ENCODE data around the gene ENTPD8.
"Not testable (repeated sequence)": the region's sequence is repeated elsewhere in the genome, so short reads cannot be mapped to it uniquely, and the experiment has no call there.

Gene ENTPD8

DNA sequence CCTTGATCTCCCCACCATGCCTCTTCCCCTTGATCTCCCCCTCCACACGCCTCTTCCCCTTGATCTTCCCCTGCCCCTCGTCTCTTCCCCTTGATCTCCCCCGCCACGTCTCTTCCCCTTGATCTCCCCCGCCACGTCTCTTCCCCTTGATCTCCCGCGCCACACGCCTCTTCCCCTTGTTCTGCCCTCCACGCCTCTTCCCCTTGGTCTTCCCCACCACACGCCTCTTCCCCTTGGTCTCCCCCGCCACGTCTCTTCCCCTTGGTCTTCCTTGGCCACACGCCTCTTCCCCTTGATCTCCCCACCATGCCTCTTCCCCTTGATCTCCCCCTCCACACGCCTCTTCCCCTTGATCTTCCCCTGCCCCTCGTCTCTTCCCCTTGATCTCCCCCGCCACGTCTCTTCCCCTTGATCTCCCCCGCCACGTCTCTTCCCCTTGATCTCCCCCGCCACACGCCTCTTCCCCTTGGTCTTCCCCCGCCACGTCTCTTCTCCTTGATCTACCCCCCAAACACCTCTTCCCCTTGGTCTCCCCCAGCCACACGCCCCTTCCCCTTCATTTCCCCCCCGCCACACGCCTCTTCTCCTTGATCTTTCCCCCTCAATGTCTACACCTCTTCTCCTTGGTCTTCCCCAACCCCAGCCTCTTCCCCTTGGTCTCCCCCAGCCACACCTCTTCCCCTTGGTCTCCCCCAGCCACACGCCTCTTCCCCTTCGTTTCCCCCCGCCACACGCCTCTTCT is 10.3 kb upstream of the ENTPD8 start:
- in situ Hi-C loops (cut with MboI; ENCODE audit: low pct_unique_long_range_greater_than_20kb, low sequenced_read_pairs); DNase-seq: not testable (repeated sequence)

DNA sequence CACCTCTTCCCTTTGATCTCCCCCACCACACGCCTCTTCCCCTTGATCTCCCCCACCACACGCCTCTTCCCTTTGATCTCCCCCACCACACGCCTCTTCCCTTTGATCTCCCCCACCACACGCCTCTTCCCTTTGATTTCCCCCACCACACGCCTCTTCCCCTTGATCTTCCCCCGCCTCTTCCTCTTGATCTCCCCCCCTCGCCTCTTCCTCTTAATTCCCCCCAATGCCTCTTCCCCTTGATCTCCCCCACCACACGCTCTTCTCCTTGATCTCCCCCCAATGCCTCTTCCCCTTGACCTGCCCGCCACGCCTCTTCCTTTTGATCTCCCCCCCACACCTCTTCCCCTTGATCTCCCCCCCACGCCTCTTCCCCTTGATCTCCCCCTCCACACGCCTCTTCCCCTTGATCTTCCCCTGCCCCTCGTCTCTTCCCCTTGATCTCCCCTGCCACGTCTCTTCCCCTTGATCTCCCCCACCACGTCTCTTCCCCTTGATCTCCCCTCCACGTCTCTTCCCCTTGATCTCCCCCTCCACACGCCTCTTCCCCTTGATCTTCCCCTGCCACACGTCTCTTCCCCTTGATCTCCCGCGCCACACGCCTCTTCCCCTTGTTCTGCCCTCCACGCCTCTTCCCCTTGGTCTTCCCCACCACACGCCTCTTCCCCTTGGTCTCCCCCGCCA is 9.5 kb upstream of the ENTPD8 start:
- DNase-seq; in situ Hi-C loops (cut with MboI; ENCODE audit: low pct_unique_long_range_greater_than_20kb, low sequenced_read_pairs): not testable (repeated sequence)

DNA sequence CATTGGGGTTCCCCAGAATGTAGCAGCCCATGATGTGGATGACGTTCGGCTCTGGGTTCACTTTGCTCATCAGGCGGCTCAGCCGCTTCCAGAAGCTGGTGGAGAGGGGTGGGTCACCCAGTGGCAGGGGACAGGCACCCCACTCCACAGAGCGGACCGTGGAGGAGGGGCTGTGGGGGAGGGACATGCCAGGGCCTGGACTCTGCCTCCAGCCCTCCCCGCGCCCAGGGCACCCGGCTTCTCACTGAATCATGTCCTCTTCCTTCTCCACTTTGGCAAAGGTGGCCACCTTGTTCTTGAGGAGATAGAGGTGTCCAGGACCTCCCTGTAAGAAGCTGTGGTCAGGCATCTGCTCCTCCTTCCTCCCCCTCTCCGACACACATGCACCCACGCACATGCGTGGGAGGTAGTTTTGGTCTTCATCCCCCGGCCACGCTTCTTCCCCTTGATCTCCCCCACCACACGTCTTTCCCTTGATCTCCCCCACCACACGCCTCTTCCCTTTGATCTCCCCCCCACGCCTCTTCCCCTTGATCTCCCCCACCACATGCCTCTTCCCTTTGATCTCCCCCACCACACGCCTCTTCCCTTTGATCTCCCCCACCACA is 8.9 kb upstream of the ENTPD8 start:
- in situ Hi-C loops (cut with MboI; ENCODE audit: low pct_unique_long_range_greater_than_20kb, low sequenced_read_pairs): no loop called here
- DNase-seq: peak; percentile 51

DNA sequence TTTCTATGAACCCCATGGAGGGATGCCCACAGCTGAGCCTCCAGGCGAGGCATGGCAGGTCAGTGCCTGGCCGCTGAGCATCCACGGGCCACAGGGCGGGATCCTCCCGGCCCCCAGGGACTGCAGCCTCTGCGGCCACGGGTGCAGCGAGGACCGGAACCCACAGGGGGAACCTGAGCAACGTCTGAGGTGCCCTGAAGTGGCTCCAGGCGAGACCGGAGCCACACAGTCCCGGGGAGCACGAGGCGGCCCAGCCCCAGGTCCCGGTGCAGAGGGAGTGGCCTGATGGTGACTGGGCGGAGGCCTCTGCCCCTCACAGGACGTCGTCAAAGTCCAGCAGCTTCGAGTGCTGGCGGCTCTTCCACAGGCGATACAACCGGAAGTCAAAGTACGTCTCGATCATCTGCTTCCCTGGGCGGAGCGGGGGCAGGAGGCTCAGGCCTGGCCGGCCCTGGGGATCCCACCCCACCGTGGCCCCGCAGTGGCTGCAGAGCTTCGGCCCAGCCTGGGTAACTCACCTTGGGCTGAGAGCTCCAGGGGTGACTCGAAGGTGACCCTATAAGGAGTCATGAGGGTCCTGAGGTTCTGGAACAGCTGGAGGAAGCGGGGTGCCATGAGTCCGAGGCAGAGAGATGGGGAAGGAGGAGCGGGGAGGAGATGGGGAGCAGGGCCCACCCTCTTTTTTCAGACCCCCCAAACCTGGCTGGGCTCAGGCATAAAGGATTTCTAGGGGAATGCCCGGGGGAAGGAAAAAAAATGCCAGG is 8.1 kb upstream of the ENTPD8 start:
- no peak for DNase-seq
- in situ Hi-C loops (cut with MboI; ENCODE audit: low pct_unique_long_range_greater_than_20kb, low sequenced_read_pairs): no loop called here

DNA sequence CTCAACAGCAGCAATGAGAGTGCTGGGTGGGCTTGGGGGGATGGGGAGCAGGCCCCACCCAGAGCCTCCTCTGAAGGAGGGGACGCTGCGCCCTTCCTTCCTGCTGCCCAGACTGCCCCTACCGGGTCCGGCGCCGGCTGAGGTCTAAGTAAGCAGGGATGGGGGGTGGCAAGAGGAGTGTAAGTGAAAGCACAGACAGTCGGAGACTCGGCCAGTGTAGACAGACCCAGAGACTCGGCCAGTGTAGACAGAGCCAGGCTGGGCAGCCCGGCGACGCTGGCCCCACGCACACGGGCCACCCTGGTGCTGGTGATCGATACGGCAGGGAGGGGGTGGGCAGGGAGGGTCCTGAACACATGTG is 7.4 kb upstream of the ENTPD8 start:
- in situ Hi-C loops (cut with MboI; ENCODE audit: low pct_unique_long_range_greater_than_20kb, low sequenced_read_pairs): no loop called here
- DNase-seq: no peak

DNA sequence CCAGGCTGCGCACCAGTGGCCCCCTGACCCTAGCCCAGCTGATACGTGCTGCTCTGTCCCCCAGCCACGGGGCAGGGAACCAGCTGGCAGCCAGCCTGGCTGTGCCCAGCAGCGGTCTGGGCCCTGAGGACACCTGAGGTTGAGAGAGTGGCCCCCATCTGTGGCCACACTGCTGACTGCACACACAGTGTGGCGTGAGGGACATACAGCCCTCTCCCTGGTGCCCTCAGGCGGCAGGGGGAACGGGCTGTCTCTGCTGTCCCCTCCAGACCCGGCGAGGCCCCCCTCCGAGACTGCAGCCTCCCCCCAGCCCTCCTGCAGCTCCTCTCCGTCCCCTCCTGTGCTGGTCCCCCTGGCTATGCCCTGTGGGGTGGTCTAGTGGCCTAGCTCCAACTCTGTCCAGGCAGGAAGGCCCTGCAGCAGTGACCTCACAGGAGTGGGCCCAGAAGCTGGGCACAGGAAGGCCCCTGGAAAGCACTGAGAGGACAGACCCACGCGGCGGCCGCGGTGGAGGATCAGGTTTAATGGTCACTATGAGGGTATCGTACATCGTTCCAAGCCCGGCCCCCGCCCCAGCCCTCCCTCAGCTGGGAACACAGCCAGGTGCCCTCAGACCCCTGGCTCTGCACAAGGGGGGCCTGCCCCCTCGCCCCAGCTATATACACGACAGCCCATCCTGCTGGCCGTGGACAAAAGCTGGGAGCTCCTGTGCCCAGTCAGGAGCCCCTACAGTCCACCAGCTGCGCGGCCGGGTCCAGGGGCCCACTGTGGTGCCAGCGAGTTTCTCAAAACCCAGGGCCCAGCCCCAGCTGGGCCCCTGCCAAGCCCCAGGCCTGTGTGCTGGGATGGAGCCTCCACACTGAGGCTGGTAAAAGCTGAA is 6.8 kb upstream of the ENTPD8 start:
- DNase-seq: no peak
- in situ Hi-C loops (cut with MboI; ENCODE audit: low pct_unique_long_range_greater_than_20kb, low sequenced_read_pairs): no loop called here

DNA sequence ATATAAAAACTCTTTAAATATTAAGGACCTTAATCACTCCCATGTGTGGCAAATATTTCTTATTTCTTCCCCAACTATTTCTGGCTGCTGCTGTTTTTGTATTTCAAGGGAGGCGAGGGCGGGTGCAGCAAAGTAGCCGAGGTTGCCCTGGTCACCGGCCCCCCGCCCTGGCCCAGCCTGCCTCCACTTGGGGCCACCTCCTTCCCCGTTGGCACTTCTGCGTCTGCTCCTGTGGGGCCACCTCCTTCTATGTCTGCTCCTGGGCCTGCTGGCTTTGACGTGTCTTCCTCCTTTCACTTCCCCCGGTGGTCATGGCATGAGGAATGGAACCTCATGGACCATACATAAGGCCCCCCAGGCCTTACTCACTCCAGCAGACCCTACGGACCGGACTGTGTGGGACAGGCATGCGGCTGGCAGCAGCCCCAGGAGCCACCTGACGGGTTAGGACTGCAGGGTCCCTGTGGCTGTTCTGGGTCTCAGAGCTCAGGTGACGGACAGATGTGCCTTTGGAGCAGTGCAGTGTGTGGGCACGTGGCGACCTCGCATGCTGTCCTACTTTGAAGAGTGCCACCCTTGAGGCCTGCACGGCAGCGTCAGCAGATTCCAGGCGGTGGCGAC is 5.8 kb upstream of the ENTPD8 start:
- DNase-seq: no peak
- in situ Hi-C loops (cut with MboI; ENCODE audit: low pct_unique_long_range_greater_than_20kb, low sequenced_read_pairs): no loop called here

DNA sequence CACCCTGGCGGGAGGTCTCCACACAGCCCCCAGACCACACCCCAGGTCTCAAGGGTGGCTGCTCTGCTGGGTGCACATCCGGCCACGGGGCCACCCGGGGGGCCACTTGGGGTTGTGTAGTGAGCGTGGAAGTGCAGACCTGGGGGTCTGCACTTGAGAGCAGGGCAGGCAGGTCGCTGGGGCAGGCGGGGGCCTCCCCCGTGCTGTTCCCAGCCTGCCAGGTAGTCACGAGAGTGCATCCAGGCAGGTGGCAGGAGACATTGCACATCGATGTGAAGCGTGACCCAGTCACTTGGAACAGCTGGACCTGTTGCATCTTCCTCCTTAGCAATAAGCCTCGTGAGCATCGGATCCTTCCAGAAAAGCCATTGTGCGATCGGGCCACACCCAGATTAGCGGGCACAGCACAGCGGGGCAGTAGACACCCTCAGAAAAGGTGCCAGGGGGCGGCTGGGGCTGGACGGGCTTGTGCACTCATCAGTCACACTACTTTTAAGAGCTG is 4.8 kb upstream of the ENTPD8 start:
- no peak for DNase-seq
- in situ Hi-C loops (cut with MboI; ENCODE audit: low pct_unique_long_range_greater_than_20kb, low sequenced_read_pairs): no loop called here

DNA sequence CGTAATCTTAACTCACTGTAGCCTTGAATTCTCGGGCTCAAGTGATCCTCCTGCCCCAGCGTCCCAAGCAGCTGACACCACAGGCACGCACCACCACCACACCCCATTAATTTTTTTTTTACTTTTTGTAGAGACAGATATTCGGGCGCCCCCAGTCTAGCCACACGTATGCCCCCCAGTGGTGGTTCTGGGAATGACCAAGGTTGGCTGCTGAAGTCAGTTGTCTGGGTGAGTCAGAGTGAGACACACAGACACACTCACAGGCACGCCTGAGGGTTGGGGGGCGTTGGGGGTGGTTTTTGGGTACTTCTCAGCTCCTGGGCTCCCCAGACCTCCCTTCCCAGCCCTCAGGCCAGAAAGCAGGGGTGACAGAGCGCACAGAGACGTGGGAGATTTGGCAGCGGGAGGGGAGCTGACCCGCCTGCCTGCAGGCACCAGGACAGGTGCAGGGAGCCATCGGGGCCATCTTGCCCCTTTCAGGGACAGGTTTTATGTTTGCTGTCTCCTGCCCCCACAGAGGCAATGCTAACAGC is 4.2 kb upstream of the ENTPD8 start:
- in situ Hi-C loops (cut with MboI; ENCODE audit: low pct_unique_long_range_greater_than_20kb, low sequenced_read_pairs): no loop called here
- peak; percentile 80 for DNase-seq

DNA sequence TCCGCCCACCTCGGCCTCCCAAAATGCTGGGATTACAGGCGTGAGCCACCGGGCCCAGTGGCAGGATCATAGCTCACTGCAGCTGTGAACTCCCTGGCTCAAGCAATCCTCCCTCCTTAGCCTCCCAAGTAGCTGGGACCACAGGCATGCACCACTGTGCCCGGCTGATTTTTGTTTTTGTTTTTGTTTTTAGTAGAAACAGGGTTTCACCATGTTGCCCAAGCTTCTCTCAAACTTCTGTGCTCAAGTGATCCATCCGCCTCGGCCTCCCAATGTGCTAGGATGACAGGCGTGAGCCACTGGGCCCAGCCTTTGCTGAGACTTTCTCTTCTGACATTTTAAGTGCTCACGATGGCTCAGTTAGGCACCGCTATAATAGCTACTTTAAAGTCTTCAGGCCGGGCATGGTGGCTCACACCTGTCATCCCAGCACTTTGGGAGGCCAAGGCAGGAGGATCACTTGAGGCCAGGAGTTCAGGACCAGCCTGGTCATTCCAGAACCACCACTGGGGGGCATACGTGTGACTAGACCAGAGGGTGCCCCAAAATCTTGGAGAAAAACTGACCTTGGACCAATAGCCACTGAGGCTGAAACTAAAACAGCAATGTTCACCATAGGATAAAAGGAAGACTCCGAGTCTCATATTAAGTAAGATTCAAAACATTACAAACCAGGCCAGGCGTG is 3.1 kb upstream of the ENTPD8 start:
- in situ Hi-C loops (cut with MboI; ENCODE audit: low pct_unique_long_range_greater_than_20kb, low sequenced_read_pairs): no loop called here
- DNase-seq: no peak

DNA sequence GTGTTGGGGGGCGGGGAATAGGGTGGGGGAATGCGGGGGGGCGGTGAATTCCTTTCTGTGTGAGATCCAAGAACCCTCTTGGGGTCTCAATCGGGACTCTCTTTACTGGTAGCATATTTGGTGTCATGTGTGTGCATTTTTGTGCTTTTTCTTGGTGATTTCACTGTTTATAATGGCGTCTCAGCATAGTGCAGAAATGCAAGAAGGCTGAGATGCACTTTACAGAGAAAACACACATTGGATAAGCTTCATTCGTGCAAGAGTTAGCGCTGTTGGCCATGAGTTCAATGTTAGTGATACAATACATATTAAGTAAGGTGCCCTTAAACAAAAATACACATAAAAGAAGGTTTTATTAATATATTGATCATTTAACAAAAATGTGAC is 771 bp upstream of the ENTPD8 start:
- no peak for DNase-seq
- in situ Hi-C loops (cut with MboI; ENCODE audit: low pct_unique_long_range_greater_than_20kb, low sequenced_read_pairs): no loop called here

DNA sequence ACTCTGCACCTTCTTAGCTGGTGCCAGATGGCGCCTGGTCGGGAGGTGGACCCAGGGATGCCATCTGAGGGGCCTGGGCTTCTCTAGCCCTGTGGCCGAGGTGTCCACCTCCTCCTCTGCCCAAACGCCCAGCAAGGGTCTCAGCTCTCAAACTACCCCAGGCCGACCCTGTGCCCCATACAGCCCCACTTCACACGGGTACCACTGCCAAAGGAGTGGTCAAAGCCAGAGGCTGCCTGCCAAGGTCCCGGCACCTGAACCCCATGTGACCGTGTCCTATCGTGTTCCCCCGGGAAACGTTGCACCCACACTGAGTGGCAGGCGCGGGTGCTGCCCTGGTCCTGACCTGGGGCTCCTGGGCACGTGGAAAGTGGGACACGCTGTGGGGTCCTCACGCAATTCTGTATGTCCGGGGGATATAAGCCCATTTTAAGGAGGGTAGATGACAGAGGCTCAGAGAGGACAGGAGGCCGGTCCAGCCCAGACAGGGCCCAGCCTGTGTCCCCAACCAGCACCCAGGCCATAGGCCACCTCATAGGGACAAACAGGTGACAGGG is 1.9 kb downstream of the ENTPD8 start:
- in situ Hi-C loops (cut with MboI; ENCODE audit: low pct_unique_long_range_greater_than_20kb, low sequenced_read_pairs): no loop called here
- DNase-seq: no peak

DNA sequence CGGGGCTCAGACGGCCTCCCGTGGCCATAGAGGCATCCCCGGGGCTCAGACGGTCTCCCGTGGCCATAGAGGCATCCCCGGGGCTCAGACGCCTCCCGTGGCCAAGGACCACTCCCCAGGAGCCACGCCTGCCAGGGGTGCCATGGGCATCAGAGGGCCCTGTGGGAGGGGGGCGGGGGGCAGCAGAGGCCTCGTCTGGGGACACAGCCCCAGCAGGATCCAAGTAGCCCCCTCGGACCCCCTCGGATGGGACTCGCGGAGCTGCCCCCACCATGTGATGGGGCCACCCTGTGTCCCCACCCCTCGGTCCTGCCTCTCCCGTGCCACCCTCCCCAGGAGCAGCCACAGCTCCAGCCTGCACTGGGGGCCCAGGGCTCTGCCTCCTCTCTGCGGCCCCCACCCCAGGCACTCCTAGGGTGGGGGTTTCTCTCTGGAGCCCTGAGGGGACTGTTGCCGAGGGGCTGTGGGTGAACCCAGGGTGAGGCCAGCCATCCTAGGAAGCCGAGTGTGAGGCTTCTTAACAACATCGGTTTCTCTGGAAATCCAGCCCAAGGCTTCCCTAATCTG is 2.5 kb downstream of the ENTPD8 start:
- in situ Hi-C loops (cut with MboI; ENCODE audit: low pct_unique_long_range_greater_than_20kb, low sequenced_read_pairs): no loop called here
- no peak for DNase-seq

DNA sequence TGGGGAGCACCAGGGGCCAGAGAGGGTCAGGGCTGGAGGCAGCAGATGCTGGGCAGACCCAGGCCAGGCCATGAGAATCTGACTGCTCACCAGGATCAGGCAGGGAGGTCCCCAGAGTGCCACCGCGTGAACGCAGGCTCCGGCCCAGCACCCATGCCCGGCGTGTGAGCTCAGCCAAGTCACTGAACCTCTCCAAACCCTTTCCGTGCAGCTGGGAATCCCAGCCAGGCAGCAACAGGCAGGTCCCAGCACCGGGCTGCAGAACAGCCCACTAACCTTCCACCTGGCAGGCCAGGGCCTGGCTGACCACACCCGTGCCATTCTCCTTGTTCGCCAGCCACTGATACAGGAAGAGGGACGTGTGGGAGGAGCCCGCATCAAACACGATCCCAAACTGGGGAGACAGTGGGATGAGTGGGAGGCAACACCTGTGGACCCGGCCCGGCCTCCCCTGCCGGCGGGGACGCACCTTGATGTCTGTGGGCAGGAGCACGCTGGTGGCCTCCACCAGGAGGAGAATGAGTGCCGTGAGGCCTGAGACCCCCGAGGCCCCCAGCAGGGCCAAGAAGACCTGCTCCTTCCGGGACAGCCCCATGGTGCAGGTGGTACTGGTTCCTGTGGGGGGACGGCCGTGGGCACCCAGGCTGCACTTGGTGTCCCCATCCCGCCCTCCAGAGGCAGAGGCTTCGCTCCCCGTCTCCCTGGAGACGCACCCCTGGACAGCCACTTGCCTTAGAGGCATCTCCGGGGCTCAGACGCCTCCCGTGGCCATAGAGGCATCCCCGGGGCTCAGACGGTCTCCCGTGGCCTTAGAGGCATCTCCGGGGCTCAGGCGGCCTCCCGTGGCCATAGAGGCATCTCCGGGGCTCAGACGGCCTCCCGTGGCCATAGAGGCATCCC is 3.2 kb downstream of the ENTPD8 start:
- no peak for DNase-seq

DNA sequence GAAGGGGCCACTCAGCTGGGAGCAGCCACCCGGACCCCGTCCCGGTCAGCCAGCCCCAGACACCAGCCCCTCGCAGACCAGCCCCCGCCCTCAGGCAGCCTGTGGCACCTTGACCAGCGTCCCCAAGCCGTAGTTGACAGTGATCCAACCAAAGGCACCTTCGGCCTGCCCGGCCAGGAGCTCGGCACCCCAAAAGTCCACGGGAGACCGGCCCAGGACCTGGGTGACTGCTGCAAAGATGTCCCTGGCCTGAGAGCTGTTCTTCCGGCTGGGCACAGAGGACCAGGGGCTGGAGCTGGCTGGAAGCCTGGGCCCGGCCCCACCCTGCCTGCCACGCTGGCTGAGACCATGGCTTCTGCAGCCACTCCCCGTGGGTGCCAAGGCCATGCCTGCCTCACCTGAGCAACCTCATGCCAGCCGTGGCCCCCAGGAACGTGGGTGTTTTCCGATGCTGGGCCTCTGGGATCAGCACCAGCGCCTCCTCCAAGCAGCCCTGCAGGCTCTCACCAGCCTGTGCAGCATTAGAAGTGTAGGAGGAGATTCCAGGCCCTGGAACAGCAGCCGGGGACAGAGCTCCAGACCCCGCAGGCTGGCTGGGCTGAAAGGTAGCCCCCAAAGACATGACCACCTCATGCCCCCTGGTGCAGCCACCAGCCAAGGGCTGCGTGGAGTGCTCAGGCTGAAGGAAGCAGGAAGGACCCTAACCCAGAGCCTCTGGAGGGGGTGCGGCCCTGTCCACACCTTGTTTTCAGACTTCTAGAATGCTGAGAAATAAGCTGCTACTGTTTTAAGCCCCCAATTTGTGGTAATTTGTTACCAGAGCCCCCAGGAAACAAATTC is 4.2 kb downstream of the ENTPD8 start:
- no peak for DNase-seq
- in situ Hi-C loops (cut with MboI; ENCODE audit: low pct_unique_long_range_greater_than_20kb, low sequenced_read_pairs): no loop called here

More for the DNA sequence above, 3.2 kb downstream of the ENTPD8 start:
- in situ Hi-C loops (cut with MboI; ENCODE audit: low pct_unique_long_range_greater_than_20kb, low sequenced_read_pairs): no loop called here
